Measurements from ENCODE around the gene OR6J1. TPM values are rescaled to one million over a fixed set of nuclear protein-coding genes. Genes with fewer than 3 reads are reported as not detected.

Gene OR6J1
- total RNA-seq, 1 donor from 2014 or later, result not detected

DNA sequence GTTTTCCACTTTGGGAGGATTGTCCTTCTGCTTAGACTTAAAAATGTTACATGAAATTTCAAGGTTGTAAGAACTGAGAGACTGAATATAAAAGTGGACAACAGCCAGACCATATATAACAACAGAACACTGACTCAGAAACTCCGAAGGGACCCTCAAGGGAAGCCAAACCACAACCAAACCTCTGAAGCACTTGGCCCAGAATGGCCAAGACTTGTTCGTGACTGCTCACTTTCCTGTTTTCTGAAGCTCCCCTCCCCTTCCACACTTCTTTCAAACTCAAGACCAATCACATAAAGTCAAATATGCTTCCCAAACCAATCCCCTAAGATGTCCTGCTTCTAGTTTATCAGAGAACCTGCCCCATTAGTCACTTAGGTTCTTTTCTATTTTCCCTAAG, 13.7 kb downstream of the OR6J1 start:
- H3K27ac ChIP-seq, result no peak overlapping the region
- intact Hi-C loops (cut with DNase I), result no loop called here
- H3K9me3 ChIP-seq, result no peaks in the 10 kb centered on the region
- TF ChIP-seq POLR2A (IDR thresholded peaks at IDR 0.05) (no peak), POLR2AphosphoS5 (IDR thresholded peaks at IDR 0.05; ENCODE audit: insufficient read depth in 1 of 2, low read depth in 1 of 2) (no peak), CTCF (IDR thresholded peaks at IDR 0.05) (no peak)
- no peaks in the 10 kb centered on the region for H3K4me1 ChIP-seq
- no peak for DNase-seq (ENCODE audit: extremely low spot score in 2 of 2)
- H3K36me3 ChIP-seq, result no peaks in the 10 kb centered on the region
- H3K4me3 ChIP-seq, result no peak overlapping the region
- H3K27me3 ChIP-seq, result no peaks in the 10 kb centered on the region

DNA sequence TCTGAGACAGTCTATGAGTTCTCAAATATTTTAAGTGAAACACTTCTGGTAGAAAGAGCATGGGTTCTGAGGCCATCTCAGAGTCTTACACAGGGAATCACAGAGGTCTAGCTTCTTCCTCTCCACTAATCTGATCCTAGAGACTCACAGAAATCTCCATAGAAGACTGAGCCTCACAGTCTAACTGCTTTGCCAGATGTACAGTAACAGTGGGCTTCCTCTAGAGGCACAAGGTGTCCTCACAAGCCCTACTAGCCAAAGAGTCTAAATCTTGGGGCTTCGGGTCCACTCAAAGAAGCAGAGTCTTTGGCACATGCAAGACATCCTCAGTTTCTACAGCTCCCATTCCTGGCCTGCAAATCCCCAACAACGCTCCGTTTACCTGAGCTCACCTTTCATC, 14.1 kb downstream of the OR6J1 start:
- Histone ChIP-seq H3K27me3 (no peaks in the 10 kb centered on the region), H3K4me3 (no peak overlapping the region), H3K27ac (no peak overlapping the region), H3K36me3 (no peaks in the 10 kb centered on the region), H3K4me1 (no peaks in the 10 kb centered on the region), H3K9me3 (no peaks in the 10 kb centered on the region)
- DNase-seq (ENCODE audit: extremely low spot score in 2 of 2), result no peak
- intact Hi-C loops (cut with DNase I), result no loop called here
- TF ChIP-seq CTCF (IDR thresholded peaks at IDR 0.05) (no peak), POLR2A (IDR thresholded peaks at IDR 0.05) (no peak), POLR2AphosphoS5 (IDR thresholded peaks at IDR 0.05; ENCODE audit: insufficient read depth in 1 of 2, low read depth in 1 of 2) (no peak)

DNA sequence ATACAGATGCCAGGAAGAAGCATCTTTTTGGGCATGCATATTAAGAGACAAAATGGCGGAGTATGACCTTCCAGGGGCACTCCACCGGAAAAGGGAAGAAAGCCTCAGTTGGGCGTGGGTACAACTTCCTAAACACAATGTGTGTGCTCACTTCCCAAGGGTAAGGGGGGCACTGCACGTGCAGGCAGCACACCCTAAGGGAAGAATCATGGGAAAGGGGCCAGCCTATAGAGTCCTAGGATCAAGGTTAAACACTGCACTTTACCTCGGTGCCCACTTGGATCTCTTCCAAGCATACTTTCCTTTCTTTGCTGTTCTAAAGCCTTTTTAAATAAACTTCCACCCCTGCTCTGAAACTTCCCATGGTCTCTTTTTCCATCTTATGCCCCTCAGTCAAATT, 14.8 kb downstream of the OR6J1 start:
- Histone ChIP-seq H3K27ac (no peak overlapping the region), H3K27me3 (no peaks in the 10 kb centered on the region), H3K4me1 (no peaks in the 10 kb centered on the region), H3K9me3 (no peaks in the 10 kb centered on the region), H3K4me3 (no peak overlapping the region), H3K36me3 (no peaks in the 10 kb centered on the region)
- TF ChIP-seq CTCF (IDR thresholded peaks at IDR 0.05) (no peak), POLR2AphosphoS5 (IDR thresholded peaks at IDR 0.05; ENCODE audit: insufficient read depth in 1 of 2, low read depth in 1 of 2) (no peak), POLR2A (IDR thresholded peaks at IDR 0.05) (no peak)
- DNase-seq (ENCODE audit: extremely low spot score in 2 of 2), result no peak
- intact Hi-C loops (cut with DNase I), result no loop called here

DNA sequence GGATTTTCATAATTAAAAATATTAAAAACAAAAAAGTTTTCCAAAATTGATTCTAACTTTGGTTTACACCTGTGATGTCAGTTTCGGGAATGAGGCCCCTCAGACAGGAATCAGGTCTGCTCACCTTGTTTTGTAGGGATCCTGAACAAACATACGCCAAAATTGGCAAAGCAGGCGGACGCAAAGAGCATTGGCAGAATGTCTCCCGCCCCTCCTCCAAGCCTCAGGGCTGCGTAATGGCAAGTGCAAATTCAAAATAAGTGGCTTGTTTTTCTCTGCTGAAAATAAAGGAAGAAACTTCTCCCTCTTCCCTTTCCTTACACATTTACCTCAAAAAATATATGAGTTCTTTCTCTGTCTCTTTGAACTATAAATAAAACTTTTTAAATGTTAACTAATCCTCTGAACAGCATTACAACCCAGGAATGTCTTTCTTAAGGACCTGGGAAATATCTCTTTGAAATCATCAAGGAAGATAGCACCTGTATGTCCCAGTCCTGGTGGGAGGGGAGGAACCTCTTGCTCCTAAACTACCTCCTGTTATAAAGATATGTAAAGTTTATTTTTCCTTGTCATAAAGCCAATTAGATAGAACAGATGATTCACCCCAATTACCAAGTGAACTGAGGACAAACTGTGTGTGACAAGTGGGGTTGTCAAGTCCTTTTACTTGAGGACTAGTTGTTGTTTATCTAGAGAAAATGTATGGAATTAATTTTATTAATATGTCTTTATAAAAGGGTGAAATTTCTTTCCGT, 16.5 kb downstream of the OR6J1 start:
- DNase-seq (ENCODE audit: extremely low spot score in 2 of 2), result no peak
- TF ChIP-seq POLR2A (IDR thresholded peaks at IDR 0.05), result no peak
- no peak for TF ChIP-seq CTCF (IDR thresholded peaks at IDR 0.05)
- TF ChIP-seq POLR2AphosphoS5 (IDR thresholded peaks at IDR 0.05; ENCODE audit: insufficient read depth in 1 of 2, low read depth in 1 of 2), result no peak
- Histone ChIP-seq H3K4me3 (no peak overlapping the region), H3K9me3 (no peaks in the 10 kb centered on the region), H3K27me3 (no peaks in the 10 kb centered on the region), H3K36me3 (no peaks in the 10 kb centered on the region), H3K4me1 (no peaks in the 10 kb centered on the region), H3K27ac (no peak overlapping the region)
- intact Hi-C loops (cut with DNase I), result no loop called here

- no peak overlapping the region for H3K4me3 ChIP-seq
- no peak for TF ChIP-seq CTCF (IDR thresholded peaks at IDR 0.05)
- no peak for TF ChIP-seq POLR2AphosphoS5 (IDR thresholded peaks at IDR 0.05; ENCODE audit: insufficient read depth in 1 of 2, low read depth in 1 of 2)
- TF ChIP-seq POLR2A (IDR thresholded peaks at IDR 0.05), result no peak
- no peaks in the 10 kb centered on the region for H3K36me3 ChIP-seq
- no peaks in the 10 kb centered on the region for H3K9me3 ChIP-seq
- intact Hi-C loops (cut with DNase I), result no loop called here
- H3K27me3 ChIP-seq, result no peaks in the 10 kb centered on the region
- DNase-seq (ENCODE audit: extremely low spot score in 2 of 2), result no peak
- H3K27ac ChIP-seq, result no peak overlapping the region
- H3K4me1 ChIP-seq, result no peaks in the 10 kb centered on the region
Observed at GRCh38 chr14:22626590-22626989, 17.6 kb downstream of the OR6J1 start.

Measured in vagina (tissue), 2 donors.